Measurements from ENCODE around the gene OTOF.

DNA sequence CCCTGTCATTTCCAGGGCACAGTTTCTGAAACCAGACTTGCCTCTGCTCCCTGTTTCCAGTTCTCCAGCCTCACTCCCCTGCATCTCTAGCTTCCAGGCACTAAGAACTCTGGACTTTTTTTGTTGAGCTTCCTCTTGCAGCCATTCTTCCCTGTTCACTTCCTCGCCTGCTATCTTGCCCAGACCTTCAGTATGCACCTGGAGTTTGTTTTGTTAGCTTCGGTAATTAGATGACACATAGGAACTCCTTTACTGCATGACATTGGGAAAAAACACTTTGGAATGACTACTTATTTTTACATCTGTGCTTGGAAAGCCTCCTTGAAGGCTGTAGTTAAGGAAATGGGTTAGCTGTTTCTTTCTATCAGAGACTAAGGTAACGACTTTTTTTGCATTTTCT, 35.2 kb downstream of the OTOF start:
- TF ChIP-seq, protein P1, sequence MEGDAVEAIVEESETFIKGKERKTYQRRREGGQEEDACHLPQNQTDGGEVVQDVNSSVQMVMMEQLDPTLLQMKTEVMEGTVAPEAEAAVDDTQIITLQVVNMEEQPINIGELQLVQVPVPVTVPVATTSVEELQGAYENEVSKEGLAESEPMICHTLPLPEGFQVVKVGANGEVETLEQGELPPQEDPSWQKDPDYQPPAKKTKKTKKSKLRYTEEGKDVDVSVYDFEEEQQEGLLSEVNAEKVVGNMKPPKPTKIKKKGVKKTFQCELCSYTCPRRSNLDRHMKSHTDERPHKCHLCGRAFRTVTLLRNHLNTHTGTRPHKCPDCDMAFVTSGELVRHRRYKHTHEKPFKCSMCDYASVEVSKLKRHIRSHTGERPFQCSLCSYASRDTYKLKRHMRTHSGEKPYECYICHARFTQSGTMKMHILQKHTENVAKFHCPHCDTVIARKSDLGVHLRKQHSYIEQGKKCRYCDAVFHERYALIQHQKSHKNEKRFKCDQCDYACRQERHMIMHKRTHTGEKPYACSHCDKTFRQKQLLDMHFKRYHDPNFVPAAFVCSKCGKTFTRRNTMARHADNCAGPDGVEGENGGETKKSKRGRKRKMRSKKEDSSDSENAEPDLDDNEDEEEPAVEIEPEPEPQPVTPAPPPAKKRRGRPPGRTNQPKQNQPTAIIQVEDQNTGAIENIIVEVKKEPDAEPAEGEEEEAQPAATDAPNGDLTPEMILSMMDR (IDR thresholded peaks at IDR 0.05), result no peak
- TF ChIP-seq POLR2A (IDR thresholded peaks at IDR 0.05), result no peak
